ENCODE measurements around the gene OARD1. TPM values are rescaled to one million over a fixed set of nuclear protein-coding genes. Genes with fewer than 3 reads are reported as not detected.
A peak's percentile ranks its signal among the peaks of the same experiment; 100 is the strongest.

Gene OARD1
- total RNA-seq, 3 donors from 2014 or later = 23.0 to 37.4 (median 23.7) TPM

GRCh38 chr6:41090841-41091761, 18.9 kb upstream of the OARD1 start:
- intact Hi-C loops (cut with DNase I, micrococcal nuclease) = no loop called here
- TF ChIP-seq, protein P1, sequence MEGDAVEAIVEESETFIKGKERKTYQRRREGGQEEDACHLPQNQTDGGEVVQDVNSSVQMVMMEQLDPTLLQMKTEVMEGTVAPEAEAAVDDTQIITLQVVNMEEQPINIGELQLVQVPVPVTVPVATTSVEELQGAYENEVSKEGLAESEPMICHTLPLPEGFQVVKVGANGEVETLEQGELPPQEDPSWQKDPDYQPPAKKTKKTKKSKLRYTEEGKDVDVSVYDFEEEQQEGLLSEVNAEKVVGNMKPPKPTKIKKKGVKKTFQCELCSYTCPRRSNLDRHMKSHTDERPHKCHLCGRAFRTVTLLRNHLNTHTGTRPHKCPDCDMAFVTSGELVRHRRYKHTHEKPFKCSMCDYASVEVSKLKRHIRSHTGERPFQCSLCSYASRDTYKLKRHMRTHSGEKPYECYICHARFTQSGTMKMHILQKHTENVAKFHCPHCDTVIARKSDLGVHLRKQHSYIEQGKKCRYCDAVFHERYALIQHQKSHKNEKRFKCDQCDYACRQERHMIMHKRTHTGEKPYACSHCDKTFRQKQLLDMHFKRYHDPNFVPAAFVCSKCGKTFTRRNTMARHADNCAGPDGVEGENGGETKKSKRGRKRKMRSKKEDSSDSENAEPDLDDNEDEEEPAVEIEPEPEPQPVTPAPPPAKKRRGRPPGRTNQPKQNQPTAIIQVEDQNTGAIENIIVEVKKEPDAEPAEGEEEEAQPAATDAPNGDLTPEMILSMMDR (IDR thresholded peaks at IDR 0.05) = no peak
- Histone ChIP-seq H3K4me3 (no peak overlapping the region), H3K4me1 (ENCODE audit: low read depth) (no peaks in the 10 kb centered on the region), H3K9me3 (no peaks in the 10 kb centered on the region), H3K36me3 (ENCODE audit: low read depth) (peaks cover 11% of the 10 kb centered on the region)
- ATAC-seq = no peak
- no peak for DNase-seq

GRCh38 chr6:41088451-41088850, 16.3 kb upstream of the OARD1 start:
- ATAC-seq (no peak), DNase-seq (no peak)
- intact Hi-C loops (cut with DNase I, micrococcal nuclease) = no loop called here
- no peaks in the 10 kb centered on the region for H3K9me3 ChIP-seq
- H3K36me3 ChIP-seq (ENCODE audit: low read depth) = peaks cover 23% of the 10 kb centered on the region
- H3K4me3 ChIP-seq = no peak overlapping the region
- no peaks in the 10 kb centered on the region for H3K4me1 ChIP-seq (ENCODE audit: low read depth)
- TF ChIP-seq, protein P1 (IDR thresholded peaks at IDR 0.05) = no peak

GRCh38 chr6:41085182-41085581, 13.0 kb upstream of the OARD1 start:
- peaks cover 22% of the 10 kb centered on the region for H3K36me3 ChIP-seq (ENCODE audit: low read depth)
- no peak for DNase-seq
- no peak overlapping the region for H3K4me3 ChIP-seq
- H3K9me3 ChIP-seq = no peaks in the 10 kb centered on the region
- ATAC-seq = no peak
- TF ChIP-seq, protein P1 (IDR thresholded peaks at IDR 0.05) = no peak
- no peaks in the 10 kb centered on the region for H3K4me1 ChIP-seq (ENCODE audit: low read depth)
- intact Hi-C loops (cut with DNase I, micrococcal nuclease) = no loop called here

DNA sequence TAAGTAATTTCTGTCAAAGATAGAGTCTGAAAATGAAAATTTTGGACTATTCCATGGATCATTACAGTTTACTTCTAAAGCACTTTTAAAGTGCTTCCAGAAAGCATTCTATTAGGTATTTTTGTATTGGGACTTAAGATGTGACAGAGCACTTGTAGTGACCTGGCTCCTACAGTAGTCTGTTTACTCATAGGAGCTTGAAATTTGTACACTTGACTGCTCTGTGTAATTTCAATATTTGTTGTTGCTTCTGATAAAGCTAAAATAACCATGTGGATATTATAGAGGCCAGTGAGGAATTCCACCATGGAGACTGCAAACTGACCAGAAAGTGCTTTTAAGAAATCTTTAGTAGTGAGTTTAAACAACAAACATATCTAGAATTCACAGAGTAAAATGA, 10.9 kb upstream of the OARD1 start:
- no peak for ATAC-seq
- H3K9me3 ChIP-seq = no peaks in the 10 kb centered on the region
- DNase-seq = no peak
- H3K36me3 ChIP-seq (ENCODE audit: low read depth) = peaks cover 14% of the 10 kb centered on the region
- intact Hi-C loops (cut with DNase I, micrococcal nuclease) = no loop called here
- H3K4me1 ChIP-seq (ENCODE audit: low read depth) = no peaks in the 10 kb centered on the region
- H3K4me3 ChIP-seq = no peak overlapping the region
- TF ChIP-seq, protein P1 (IDR thresholded peaks at IDR 0.05) = no peak

GRCh38 chr6:41080621-41081020, 8.5 kb upstream of the OARD1 start:
- Histone ChIP-seq H3K4me3 (no peak overlapping the region), H3K4me1 (ENCODE audit: low read depth) (peaks cover 10% of the 10 kb centered on the region), H3K9me3 (no peaks in the 10 kb centered on the region), H3K36me3 (ENCODE audit: low read depth) (peaks cover 11% of the 10 kb centered on the region)
- ATAC-seq (peak; percentile 36), DNase-seq (no peak)
- TF ChIP-seq, protein P1 (IDR thresholded peaks at IDR 0.05) = no peak
- intact Hi-C loops (cut with DNase I, micrococcal nuclease) = no loop called here
